Loucy (cell line): ENCODE results near the gene GON7.

ENCODE experiments used
- H2AFZ ChIP-seq: fragments of 200-600 bp; sonication (generic); 2 replicates; pipeline ENCODE4 v1.6.0; 2016; ENCODE audit warnings: antibody characterized with exemption, mild to moderate bottlenecking, low read length, moderate library complexity
- H3F3A ChIP-seq: fragments of 200-600 bp; 2 replicates; pipeline ENCODE4 v1.6.0; 2016; ENCODE audit warnings: antibody characterized with exemption, low read depth, mild to moderate bottlenecking
- H3K27me3 ChIP-seq: fragments of 200-600 bp; sonication (generic); 2 replicates; pipeline ENCODE4 v1.6.1; 2014; ENCODE audit warnings: low read length, mild to moderate bottlenecking; ENCODE audit not compliant: insufficient read depth, poor library complexity, severe bottlenecking
- H3K36me3 ChIP-seq: fragments of 200-600 bp; sonication (generic); 2 replicates; pipeline ENCODE4 v1.6.1; 2016; ENCODE audit warnings: low read length; ENCODE audit not compliant: insufficient read depth
- H3K4me1 ChIP-seq: fragments of 200-600 bp; sonication (generic); 2 replicates; pipeline ENCODE4 v1.5.1; 2014; ENCODE audit warnings: low read length, mild to moderate bottlenecking; ENCODE audit not compliant: insufficient read depth, poor library complexity, severe bottlenecking
- H3K4me2 ChIP-seq: fragments of 200-600 bp; sonication (generic); 2 replicates; pipeline ENCODE4 v1.6.0; 2014; ENCODE audit warnings: antibody characterized with exemption, low read length, low read depth, mild to moderate bottlenecking; ENCODE audit not compliant: poor library complexity, severe bottlenecking
- H3K4me3 ChIP-seq: fragments of 200-600 bp; sonication (generic); 2 replicates; pipeline ENCODE4 v1.5.1; 2014; ENCODE audit warnings: low read length, mild to moderate bottlenecking, mixed read lengths; ENCODE audit not compliant: poor library complexity, severe bottlenecking
- H3K79me2 ChIP-seq: fragments of 200-600 bp; sonication (generic); 2 replicates; pipeline ENCODE4 v1.6.1; 2014; ENCODE audit warnings: low read length; ENCODE audit not compliant: insufficient read depth
- H3K9ac ChIP-seq: fragments of 200-600 bp; sonication (generic); 2 replicates; pipeline ENCODE4 v1.6.0; 2014; ENCODE audit warnings: mild to moderate bottlenecking, low read depth, low read length, moderate library complexity; ENCODE audit not compliant: poor library complexity, severe bottlenecking
- H3K9me2 ChIP-seq: fragments of 200-600 bp; sonication (generic); replicated peaks from 2 replicates; pipeline ENCODE4 v1.6.1; 2016; ENCODE audit warnings: low read depth, low read length, mixed read lengths
- H3K9me3 ChIP-seq: fragments of 200-600 bp; sonication (generic); 2 replicates; pipeline ENCODE4 v1.6.1; 2014; ENCODE audit warnings: mild to moderate bottlenecking, antibody characterized with exemption, low read length, low read depth; ENCODE audit not compliant: insufficient read depth
- H4K20me1 ChIP-seq: fragments of 200-600 bp; sonication (generic); 2 replicates; pipeline ENCODE4 v1.6.0; 2014; ENCODE audit warnings: antibody characterized with exemption, low read length, mild to moderate bottlenecking; ENCODE audit not compliant: insufficient read depth, poor library complexity, severe bottlenecking
- CTCF ChIP-seq: fragments of 200-600 bp; sonication (generic); conservative IDR thresholded peaks from 2 replicates; pipeline ENCODE4 v1.5.1; 2014; ENCODE audit warnings: mild to moderate bottlenecking, antibody characterized with exemption, low read length
- EZH2phosphoT487 ChIP-seq: fragments of 200-600 bp; IDR thresholded peaks from 2 replicates; pipeline ENCODE4 v1.6.1; 2018; ENCODE audit warnings: antibody characterized with exemption, mild to moderate bottlenecking, moderate library complexity, borderline replicate concordance

Gene GON7

GRCh38 chr14:93220509-93220908 is 13.6 kb upstream of the GON7 start:
- Histone ChIP-seq H3K9ac (no peak overlapping the region), H3F3A (no peaks in the 10 kb centered on the region; the same call in 1 of the 2 replicates)

GRCh38 chr14:93219103-93219726 is 12.3 kb upstream of the GON7 start:
- H3K4me1 ChIP-seq = peaks cover 4% of the 10 kb centered on the region
- no peaks in the 10 kb centered on the region for H3K9me2 ChIP-seq
- no peaks in the 10 kb centered on the region; the same call in 1 of the 2 replicates for H3F3A ChIP-seq
- peaks cover 56% of the 10 kb centered on the region; the same call in 1 of the 2 replicates for H3K36me3 ChIP-seq
- no peak overlapping the region for H2AFZ ChIP-seq
- H3K27me3 ChIP-seq = no peaks in the 10 kb centered on the region
- TF ChIP-seq EZH2phosphoT487 = no peak
- TF ChIP-seq CTCF = peak; percentile 81
- H3K4me2 ChIP-seq = no peak overlapping the region
- no peaks in the 10 kb centered on the region for H4K20me1 ChIP-seq
- H3K4me3 ChIP-seq = no peak overlapping the region
- H3K9me3 ChIP-seq = no peaks in the 10 kb centered on the region
- no peaks in the 10 kb centered on the region for H3K79me2 ChIP-seq
- H3K9ac ChIP-seq = no peak overlapping the region

More at GRCh38 chr14:93220509-93220908, 13.6 kb upstream of the GON7 start:
- Histone ChIP-seq H3K4me1 (peaks cover 4% of the 10 kb centered on the region), H3K9me2 (no peaks in the 10 kb centered on the region), H3K4me2 (no peak overlapping the region), H2AFZ (no peak overlapping the region), H3K27me3 (no peaks in the 10 kb centered on the region), H3K9me3 (no peaks in the 10 kb centered on the region), H3K4me3 (no peak overlapping the region), H3K36me3 (peaks cover 55% of the 10 kb centered on the region; the same call in 1 of the 2 replicates), H3K79me2 (no peaks in the 10 kb centered on the region), H4K20me1 (no peaks in the 10 kb centered on the region)
- TF ChIP-seq EZH2phosphoT487 (no peak), CTCF (no peak)

GRCh38 chr14:93214598-93214997 is 7.7 kb upstream of the GON7 start:
- H3K36me3 ChIP-seq = peaks cover 57% of the 10 kb centered on the region
- H3K4me3 ChIP-seq = no peak overlapping the region
- H3F3A ChIP-seq = no peaks in the 10 kb centered on the region; the same call in 1 of the 2 replicates
- H2AFZ ChIP-seq = no peak overlapping the region
- H3K9ac ChIP-seq = peak overlapping the region; percentile 22
- H3K4me1 ChIP-seq = peaks cover 6% of the 10 kb centered on the region
- peaks cover 26% of the 10 kb centered on the region for H3K79me2 ChIP-seq
- no peaks in the 10 kb centered on the region for H3K9me2 ChIP-seq
- H4K20me1 ChIP-seq = peaks cover 15% of the 10 kb centered on the region
- no peak overlapping the region for H3K4me2 ChIP-seq
- H3K9me3 ChIP-seq = no peaks in the 10 kb centered on the region
- no peaks in the 10 kb centered on the region for H3K27me3 ChIP-seq
- no peak for TF ChIP-seq CTCF
- TF ChIP-seq EZH2phosphoT487 = no peak
